ENCODE results near the gene PRKCG. TPM values are rescaled to one million over a fixed set of nuclear protein-coding genes. Genes with fewer than 3 reads are reported as not detected.
A peak's percentile ranks its signal among the peaks of the same experiment; 100 is the strongest.

The PRKCG gene
- polyA plus RNA-seq, 1 experiment: not detected

DNA sequence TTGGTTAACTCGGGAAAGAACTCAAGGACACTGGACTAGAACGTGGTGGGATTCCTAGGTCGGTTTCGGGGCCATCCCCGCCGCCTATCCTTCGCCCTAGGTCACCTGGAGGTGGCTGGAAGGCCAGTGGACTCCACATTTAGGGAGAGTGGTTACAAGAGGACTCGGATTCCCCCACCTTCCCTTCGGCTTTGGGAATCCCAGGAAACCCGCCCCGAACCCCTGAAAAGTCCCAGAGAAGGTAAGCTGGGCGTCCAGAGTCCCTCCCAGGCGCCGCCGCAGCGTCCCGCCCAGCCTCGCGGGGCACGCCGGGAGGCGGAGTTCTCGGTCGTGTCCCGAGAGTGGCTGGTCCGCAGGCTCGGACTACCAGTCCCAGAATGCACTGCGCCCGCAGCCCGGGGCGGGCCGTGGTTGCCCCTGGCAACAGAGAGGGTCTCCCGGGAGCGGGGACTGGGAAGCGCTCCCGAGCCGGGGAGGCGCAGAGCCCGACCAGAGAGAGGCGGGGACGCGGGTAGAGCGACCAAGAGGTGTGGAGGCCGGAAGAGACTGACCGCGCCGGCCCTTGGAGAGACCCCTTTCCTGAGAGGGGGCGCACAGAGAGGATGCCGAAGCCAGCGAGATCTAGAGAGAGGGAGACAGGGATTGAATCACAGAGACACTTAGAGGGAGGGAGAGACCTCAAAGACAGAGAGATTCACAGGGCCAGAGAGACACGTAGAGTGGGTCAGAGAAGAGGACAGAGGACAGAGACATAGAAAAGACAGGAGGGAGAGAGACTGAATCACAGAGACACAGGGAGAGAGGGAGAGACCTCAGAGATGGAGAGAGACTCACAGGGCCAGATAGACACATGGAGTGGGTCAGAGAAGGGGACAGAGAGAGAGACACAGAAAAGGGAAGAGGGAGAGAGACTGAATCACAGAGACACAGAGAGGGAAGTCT lies 2.6 kb upstream of the PRKCG start:
- TF ChIP-seq, protein P1, sequence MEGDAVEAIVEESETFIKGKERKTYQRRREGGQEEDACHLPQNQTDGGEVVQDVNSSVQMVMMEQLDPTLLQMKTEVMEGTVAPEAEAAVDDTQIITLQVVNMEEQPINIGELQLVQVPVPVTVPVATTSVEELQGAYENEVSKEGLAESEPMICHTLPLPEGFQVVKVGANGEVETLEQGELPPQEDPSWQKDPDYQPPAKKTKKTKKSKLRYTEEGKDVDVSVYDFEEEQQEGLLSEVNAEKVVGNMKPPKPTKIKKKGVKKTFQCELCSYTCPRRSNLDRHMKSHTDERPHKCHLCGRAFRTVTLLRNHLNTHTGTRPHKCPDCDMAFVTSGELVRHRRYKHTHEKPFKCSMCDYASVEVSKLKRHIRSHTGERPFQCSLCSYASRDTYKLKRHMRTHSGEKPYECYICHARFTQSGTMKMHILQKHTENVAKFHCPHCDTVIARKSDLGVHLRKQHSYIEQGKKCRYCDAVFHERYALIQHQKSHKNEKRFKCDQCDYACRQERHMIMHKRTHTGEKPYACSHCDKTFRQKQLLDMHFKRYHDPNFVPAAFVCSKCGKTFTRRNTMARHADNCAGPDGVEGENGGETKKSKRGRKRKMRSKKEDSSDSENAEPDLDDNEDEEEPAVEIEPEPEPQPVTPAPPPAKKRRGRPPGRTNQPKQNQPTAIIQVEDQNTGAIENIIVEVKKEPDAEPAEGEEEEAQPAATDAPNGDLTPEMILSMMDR (IDR thresholded peaks at IDR 0.05; ENCODE audit: insufficient read depth, low read depth, low read length): no peak
- Histone ChIP-seq H3K36me3 (ENCODE audit: control insufficient read depth, insufficient read depth, low read length) (peaks cover 6% of the 10 kb centered on the region), H3K27me3 (ENCODE audit: control insufficient read depth, insufficient read depth, low read length) (peaks cover 19% of the 10 kb centered on the region), H3K4me3 (ENCODE audit: low read depth, low read length) (peak overlapping the region; percentile 51)
- CTCF ChIA-PET: interaction anchor here (1.1 to 1.5 kb wide), 4 partner anchors 27 to 151 kb away, joined by 3 to 6 read pairs (median 4); no protein-coding TSS in a partner anchor
- POLR2A ChIA-PET: interaction anchor here (0.6 to 1.1 kb wide), 2 partner anchors 12 to 258 kb away, joined by 3 to 4 read pairs; partner anchors contain the start of genes CNOT3 and MYADM
- peak; percentile 21 for DNase-seq (ENCODE audit: low read depth)

DNA sequence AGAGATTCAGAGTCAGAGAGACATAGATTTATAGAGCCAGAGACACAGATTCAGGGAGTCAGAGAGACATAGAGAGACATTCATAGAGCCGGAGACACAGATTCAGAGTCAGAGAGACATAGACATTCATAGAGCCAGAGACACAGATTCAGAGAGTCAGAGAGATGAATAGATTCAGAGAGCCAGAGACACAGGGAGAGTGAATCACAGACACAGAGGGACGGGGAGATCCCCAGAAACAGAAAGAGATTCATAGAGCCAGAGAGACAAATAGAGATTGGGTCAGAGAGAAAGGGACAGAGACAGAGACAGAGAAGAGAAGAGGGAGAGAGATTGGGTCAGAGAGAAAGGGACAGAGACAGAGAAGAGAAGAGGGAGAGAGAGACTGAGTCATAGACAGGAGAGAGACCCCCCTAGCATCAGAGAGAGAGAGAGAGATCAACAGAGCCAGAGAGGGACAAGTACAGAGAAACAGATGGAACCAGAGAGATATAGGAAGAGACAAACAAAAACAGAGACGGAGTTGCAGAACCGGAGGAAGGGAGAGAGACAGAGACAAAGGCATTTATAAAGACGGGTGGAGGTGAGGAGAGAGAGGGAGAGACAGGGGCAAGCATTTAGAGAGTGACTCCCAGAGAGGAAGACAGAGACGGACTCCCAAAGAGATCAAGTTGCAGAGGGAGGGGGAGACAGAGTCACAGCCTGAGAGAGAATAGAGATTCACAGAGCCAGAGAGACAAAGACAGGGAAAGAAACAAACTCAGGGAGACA lies 1.1 kb upstream of the PRKCG start:
- Histone ChIP-seq H3K27me3 (ENCODE audit: control insufficient read depth, insufficient read depth, low read length) (peaks cover 27% of the 10 kb centered on the region), H3K36me3 (ENCODE audit: control insufficient read depth, insufficient read depth, low read length) (peaks cover 2% of the 10 kb centered on the region), H3K4me3 (ENCODE audit: low read depth, low read length) (no peak overlapping the region)
- TF ChIP-seq, protein P1 (IDR thresholded peaks at IDR 0.05; ENCODE audit: insufficient read depth, low read depth, low read length): no peak
- DNase-seq (ENCODE audit: low read depth): no peak
- ChIA-PET CTCF (interaction anchor here (1.2 to 1.3 kb wide), 3 partner anchors 31 to 37 kb away, joined by 3 to 4 read pairs (median 4); no protein-coding TSS in a partner anchor), POLR2A (no interaction called here)

DNA sequence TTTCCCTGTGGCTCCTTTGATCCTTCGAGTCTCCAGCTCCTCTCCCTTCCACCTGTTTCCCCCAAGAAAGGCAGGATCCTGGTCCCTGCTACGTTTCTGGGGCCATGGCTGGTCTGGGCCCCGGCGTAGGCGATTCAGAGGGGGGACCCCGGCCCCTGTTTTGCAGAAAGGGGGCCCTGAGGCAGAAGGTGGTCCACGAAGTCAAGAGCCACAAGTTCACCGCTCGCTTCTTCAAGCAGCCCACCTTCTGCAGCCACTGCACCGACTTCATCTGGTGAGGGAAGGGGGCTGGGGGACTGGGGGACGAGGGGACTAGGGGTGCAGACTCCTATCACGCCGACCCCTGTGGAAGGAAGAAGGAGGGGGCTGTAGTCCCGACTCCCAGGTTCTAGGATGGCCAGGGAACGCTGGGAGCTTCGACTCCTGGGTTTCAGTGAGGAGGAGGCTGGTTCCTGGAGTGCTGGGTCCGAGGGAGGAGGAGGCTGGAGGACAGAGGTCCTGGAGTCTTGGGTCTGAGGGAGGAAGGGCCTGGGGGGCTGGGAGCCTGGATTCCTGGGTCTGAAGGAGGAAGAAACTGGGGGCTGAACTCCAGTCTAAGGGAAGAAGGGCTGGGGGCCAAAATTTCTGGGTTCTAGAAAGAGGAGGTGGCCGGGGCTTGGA lies 524 bp downstream of the PRKCG start:
- POLR2A ChIA-PET: no interaction called here
- Histone ChIP-seq H3K27me3 (ENCODE audit: control insufficient read depth, insufficient read depth, low read length) (peaks cover 27% of the 10 kb centered on the region), H3K36me3 (ENCODE audit: control insufficient read depth, insufficient read depth, low read length) (no peaks in the 10 kb centered on the region), H3K4me3 (ENCODE audit: low read depth, low read length) (peak overlapping the region; percentile 30)
- TF ChIP-seq, protein P1 (IDR thresholded peaks at IDR 0.05; ENCODE audit: insufficient read depth, low read depth, low read length): no peak
- CTCF ChIA-PET: interaction anchor here (1.3 to 2.2 kb wide), 6 partner anchors 19 to 149 kb away, joined by 3 to 9 read pairs (median 4); no protein-coding TSS in a partner anchor
- no peak for DNase-seq (ENCODE audit: low read depth)

DNA sequence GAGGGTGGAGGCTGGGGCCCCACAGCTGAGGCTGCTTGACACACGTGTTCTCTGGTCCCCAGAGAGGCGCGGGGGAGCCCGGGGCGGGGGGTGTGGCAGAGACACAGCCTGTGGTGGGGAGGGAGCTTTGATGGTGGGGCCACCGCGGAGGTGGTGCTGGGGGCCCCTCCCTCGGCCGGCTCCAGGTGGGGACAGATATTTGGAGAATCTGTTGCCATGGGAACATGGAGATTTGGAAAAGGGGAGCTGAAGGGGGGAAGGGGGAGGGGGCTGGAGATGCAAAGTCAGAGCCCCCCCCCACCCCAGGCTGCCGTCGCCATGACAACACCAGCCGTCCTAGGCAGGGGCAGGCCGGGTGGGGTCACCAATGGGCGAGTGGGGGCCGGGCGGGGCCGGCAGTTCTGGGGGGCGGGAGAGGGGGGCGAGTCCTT lies 1.2 kb downstream of the PRKCG start:
- no peak overlapping the region for H3K4me3 ChIP-seq (ENCODE audit: low read depth, low read length)
- no peaks in the 10 kb centered on the region for H3K36me3 ChIP-seq (ENCODE audit: control insufficient read depth, insufficient read depth, low read length)
- ChIA-PET CTCF (interaction anchor here (0.7 to 2.2 kb wide), 8 partner anchors 10 to 159 kb away, joined by 3 to 9 read pairs (median 4); no protein-coding TSS in a partner anchor), POLR2A (no interaction called here)
- H3K27me3 ChIP-seq (ENCODE audit: control insufficient read depth, insufficient read depth, low read length): peaks cover 29% of the 10 kb centered on the region
- no peak for DNase-seq (ENCODE audit: low read depth)
- TF ChIP-seq, protein P1 (IDR thresholded peaks at IDR 0.05; ENCODE audit: insufficient read depth, low read depth, low read length): no peak
